Activated CD4-positive, alpha-beta T cell treated with anti-CD3 and anti-CD28 coated beads, Interleukin-10, Interleukin-2, amounts not matched to agents 100 ng/mL and 50 ng/mL, durations not matched to agents 16 hours and 8 hours (primary cell): ENCODE data around the gene DCC.

ENCODE experiments used
- DNase-seq: peaks from one replicate; pipeline ENCODE4 v3.0.0-alpha.2; 2020

The DCC gene

DNA sequence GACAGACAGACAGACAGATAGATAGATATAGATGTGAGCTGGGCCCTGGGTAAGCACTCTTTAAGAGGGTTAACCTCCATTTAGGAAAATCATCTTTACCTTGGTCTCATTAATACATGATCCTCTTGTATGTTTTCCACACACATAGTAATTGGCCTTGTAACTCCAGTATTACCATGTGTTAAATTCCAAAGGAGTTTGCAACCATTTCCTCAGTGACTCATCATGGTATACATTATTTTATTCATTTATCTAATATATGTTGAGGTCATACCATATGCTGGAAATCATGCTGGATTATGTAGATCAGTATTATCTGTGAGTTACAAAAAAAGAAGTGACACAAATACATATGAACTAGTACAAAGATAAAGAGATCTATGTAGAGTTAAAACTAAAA lies 504.3 kb downstream of the DCC start:
- no peak for DNase-seq

DNA sequence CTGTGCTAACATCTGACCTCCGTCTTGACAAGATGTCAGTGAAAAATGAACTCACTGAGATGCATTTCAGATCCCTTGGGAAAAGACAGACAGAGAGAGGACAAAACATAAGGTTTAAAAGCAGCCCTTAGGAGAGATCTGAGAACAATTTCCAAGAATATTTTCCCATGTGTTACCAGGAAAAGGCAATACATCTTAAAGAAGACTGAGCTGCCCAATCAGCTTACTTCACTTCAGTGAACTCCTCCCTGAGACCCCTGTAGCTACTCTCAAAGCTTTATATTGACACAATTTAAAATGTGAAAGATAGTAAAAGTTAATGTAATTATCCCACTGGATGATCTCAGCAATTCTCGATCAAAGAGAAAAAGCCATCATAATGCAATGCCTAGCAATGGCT lies 505.0 kb downstream of the DCC start:
- DNase-seq, result no peak

DNA sequence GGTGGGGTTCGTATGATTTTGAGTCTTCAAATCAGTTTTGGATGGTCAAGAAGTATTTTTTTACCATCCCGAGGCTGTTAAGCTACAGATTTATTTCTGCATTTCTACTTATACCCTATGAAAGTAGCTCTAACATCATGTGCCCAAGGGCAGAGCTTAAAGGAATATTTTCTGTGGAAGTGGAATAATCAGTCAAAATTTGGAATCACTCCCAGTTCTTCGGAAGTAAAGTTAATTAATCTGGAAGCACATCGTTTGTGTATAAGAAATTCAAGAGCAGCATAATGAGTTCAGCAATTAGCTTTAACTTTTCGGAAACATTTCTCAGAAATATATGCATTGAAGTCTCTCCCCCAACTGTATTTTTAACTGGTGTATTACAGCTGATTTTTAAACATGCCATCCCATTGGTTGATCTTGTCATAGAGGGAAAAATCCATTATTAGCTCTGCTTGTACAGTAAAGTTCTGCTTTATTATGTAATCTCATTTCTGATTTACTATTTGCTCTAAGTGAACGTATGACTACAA lies 510.1 kb downstream of the DCC start:
- no peak for DNase-seq

DNA sequence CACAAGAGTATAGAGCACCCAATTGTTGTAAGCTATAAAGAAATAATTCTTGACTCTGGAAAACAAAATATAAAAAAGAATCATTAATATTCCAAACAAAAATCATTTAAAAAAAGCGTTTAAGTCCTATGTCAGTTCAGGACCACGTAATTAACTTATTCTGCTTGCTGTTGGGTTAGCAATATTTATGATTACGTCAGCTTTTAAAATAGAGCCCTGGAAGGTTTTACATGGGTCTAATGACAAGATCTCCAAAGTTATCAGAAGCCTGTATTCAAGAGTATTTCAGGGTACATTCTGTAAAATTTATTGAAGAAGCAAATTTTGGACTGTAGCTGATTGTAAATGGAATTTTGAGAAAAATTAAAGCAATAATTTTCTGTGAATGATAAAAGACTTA lies 521.6 kb downstream of the DCC start:
- no peak for DNase-seq

DNA sequence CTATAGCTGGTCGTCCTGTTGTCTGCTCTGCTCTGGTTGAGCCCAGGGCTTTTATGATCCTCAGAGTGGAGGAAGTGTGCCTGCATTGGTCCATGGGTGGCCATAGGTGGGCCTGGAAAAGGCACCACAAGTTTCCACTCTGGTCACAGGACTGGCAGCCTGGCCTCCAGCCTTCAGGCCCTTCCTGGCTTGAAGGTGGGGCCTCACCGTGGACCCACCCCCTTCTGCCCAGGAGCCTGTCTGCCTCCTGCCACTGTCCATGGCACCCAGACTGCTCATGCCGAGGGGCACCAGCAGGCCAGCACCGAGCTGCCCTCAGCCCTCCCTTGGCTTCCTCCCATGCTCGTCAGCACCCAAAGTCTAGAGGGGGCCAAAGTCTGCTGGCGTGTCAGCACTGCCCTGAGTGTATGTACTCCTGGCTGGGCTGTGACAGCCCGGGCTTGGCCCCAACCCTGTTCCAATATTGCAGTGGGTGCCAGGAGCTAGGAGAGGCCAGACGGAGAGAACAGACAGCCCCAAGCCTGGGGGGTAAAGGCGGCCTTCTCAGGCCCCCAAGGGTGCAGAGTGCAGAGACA lies 529.4 kb downstream of the DCC start:
- DNase-seq, result no peak

DNA sequence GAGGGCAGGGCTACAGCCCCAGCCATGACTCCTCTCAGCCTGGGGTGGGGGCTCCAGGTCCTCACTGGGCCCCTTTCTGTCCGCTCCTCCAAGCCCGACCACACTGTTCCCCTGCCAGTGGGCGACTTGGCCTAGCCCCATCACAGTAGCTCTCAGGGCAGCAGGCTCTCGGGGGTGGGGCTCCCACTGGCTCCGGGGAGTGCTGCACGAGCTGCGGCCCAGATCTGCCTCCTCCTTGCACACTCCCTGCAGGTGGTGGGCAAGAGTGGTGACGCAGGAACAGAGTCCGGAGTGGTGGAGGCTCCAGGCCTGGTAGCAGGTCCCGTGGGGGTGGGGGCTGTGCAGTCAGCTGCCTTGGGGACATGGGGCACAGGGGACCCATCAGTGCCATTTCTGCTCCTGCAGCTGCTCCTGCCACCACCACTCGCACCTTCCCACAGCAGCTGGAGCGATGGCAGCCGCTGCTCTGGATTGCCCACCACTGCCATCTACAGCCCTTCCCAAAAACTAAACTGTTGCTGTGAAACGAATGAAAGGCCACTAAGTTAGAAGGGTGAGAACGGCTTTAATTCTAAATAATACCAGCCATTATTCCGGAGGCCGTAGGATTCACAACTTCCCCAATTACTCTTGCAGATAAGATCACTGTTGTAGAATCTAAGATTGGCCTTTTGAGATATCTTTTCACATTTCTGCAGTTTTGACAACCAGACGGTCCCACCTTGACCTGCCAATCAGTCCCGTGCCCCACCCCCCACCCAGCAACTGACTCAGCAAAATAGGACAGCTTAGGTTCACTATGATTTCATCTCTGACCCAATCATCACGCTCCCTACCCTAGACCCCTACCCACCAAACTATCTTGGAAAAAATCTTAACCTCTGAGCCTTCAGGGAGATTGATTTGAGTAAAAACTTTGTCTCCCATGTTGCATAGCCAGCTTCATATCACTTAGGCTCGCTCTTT lies 530.2 kb downstream of the DCC start:
- no peak for DNase-seq

DNA sequence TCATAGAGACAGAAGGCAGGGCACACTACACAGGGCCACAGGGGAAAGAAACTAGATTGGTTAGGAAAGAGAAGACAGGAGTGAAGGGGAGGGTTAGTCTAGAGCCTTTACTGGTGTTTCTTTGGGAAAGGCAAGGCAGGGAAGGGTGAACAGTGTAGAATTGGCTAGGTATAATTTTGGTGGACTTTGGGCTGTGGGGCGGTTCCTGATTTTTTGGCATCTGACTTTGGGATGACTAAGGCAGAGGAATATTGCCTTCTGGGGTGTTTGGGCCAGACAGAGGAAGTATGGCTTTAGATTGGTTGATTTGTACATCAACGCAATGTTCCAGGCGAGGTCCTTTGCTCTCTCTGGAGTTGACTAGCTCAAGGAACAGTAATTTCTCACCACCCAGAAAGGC lies 534.8 kb downstream of the DCC start:
- DNase-seq, result no peak

DNA sequence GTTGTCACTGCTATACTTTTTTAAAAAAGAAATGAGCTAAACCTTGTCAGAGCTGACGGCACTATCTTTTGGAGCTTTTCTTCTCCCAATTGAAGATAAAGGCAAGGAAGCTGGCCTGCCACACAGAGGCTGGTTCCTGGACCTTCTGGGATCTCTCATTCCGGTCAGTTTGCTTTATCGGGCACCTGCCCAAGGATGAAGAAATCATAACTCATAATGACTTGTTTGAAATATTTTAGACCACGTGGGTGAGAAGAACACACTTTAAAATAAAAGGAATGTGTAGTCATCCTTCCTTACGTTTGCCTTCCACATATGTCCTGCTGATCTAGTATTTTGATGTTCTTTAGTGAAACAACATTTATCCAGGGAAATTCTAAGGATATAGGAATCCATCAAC lies 535.7 kb downstream of the DCC start:
- no peak for DNase-seq

DNA sequence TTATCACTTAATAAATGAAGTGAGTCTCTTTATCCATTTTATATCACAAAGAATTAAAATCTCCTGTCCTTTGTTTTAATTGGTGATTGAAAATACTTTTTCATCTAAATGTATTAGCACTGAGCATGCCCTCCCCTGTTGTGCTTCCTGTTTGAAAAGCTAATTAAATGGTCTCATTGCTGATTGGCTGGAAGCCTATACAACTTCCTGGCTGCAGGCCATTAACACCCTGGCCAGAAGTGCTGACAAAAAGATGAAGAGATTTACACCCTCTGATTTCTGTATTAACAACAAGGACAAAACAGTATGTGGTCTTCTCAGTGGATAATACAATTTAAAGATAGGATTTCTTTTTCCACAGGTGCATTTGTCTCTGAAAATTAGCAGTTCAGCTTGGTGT lies 548.0 kb downstream of the DCC start:
- DNase-seq, result no peak

DNA sequence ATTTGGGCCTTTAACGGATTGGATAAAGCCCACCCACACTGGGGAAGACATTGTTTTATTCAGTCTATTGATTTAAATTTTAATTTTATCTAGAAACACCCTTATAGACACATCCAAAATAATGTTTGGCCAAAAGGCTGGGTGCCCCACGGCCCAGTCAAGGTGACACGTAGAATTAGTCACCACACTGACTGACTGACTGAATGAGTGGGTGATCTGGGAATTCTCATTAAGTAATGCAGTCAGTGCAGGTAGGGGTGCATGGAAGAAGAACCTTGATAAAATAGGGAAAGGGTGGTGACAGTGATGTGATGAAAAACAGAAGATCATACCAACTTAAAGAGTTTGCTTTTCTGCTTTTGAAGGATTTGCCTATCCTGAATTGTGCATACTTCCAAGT lies 554.8 kb downstream of the DCC start:
- DNase-seq, result no peak

DNA sequence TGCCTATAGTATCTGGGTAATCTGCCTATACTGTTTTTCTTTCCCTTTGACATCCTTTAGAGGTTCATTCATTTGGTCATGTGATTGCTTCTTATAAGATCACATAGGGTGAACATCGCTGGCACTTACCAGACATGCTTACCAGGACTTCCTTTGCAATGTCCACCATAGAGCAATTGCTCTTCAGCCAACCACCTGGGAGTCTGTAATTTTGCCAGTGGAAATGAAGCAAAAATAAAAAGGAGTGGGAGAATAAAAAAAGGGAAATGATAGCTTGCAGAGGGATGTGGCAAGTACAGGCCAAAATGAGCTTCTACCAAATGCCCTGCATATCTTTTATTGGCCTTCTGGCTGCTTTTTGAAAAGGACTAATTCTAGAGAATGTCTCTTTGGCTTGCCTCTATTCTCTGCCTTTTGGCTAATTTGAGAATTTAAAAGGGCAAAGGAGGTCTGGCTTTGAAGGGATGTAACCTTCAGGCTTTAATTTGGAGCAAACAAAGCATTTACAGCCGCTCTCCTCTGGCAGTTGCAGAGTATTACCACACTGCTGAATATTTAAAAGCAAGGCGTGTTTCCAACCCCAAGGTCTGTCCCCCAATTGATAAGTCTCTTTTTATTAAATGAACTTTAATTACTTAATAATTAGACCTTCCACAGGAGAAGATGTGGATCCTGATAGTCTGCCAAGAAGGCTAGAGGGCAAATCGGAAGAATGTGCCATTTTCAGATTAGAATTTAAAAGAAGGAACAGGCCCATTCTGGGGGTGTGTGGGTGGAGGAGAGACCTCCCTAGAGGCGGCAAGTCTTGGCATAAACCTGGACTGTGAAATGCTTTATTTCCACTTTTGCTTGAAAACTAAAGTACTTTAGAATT lies 557.9 kb downstream of the DCC start:
- no peak for DNase-seq

DNA sequence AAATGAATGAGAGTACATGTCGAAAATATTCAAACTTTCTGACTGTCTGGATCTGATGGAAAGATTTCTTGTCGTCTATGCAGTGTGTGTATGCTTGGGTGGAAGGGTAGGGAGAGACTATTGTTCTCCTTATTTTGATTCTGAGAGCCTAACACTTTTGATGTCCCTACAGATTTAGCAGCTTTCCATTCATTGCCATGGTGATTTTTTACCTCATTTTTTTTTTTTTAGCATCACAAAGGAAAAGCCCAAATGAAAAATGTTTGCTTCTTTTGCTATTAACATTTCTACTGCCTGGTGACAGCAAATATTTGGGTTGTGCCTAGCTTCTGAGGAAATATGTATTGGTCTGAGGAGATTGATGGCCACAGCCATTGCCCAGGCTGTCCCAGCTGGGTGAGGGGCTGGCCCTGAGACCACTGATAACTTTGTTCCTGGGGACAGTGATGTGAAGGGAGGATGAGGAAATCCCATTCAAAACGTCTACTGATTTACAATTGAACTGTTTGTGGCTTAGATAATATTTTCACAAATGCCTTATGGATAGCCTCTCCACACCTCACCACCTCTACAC lies 558.6 kb downstream of the DCC start:
- no peak for DNase-seq

DNA sequence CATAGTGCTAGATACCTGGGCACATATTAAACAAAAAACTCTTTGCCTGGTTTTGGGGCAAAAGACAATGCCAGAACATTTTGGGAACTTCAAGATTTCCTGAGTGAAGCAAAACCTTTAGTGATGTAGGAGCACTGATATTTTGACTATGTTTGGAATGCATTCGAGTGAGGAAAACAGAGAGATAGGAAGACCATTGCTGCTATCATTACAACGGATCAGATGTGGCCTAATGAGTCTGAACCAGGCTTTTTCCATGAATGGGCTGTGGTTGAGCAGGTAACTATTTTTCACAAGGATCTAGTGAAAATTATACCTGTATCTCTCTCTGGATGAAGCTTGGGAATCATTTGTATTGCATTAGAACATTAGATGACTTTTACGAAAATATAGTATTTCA lies 562.2 kb downstream of the DCC start:
- no peak for DNase-seq

DNA sequence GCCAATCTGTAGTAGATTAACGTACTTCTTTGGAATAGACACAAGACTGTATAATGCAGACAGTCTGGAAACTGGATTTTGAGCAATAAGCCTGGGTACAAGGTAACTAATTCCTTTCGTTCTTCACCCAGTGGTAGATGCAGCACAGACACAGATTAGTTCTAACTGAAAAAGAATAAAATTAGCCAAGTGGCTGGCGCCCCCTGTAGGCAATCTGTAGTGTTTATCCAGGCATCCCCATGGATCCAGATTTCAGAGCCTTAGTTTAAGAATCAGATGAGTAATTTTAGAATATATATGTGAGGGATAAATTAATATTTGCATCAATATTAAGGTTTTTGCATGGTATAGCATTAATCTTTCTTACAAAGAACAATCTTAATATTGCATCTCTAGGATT lies 563.9 kb downstream of the DCC start:
- peak; percentile 21 for DNase-seq

DNA sequence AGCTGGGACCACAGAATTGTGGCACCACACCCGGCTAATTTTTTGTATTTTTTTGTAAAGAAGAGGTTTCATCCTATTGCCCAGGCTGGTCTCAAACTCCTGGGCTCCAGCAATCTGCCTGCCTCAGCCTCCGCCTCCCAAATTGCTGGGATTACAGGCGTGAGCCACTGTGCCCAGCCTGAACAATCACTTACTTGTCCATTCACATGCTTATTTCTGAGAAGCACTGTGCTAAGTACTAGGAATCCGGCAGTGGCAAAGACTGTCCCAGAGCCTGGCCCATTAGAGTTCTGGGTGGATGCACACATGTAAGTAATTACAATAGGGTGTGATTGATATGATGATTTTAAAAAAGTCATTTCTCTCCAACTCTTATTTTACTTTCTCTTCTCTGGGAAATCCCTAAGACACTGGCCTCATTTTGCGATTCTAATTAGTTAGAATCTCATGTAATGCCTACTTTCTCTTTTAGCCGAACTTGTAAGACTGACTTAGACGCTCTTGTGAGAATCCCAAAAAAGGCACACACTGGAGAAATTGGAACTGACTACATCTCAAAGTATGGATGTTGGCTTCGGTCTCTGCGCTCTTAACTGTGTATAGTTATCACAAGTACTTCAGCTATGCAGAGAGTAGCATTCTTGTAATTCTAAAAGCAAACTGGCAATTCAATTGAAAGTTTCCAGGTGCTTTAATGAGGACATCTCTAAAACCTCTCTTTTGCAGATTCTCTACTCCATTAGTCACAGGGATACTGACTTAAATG lies 567.7 kb downstream of the DCC start:
- no peak for DNase-seq

DNA sequence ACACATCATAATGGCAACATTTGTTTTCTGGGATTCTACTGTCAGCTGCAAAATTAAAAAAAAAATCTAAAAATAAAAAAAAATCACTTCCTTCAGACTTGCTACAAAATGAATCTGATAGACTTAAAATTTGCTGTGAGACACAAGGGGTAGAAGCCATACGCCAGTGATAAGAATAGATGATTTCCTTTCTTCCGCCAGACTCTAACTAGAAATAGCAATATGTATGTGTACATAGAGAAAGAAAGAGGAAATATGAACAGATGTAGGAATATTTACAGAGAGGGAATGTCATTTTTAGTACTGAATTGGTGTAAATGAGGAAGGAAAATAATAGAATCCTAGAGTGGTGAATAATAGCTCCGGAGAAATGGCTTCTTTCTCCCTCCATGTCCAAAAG lies 574.2 kb downstream of the DCC start:
- no peak for DNase-seq

DNA sequence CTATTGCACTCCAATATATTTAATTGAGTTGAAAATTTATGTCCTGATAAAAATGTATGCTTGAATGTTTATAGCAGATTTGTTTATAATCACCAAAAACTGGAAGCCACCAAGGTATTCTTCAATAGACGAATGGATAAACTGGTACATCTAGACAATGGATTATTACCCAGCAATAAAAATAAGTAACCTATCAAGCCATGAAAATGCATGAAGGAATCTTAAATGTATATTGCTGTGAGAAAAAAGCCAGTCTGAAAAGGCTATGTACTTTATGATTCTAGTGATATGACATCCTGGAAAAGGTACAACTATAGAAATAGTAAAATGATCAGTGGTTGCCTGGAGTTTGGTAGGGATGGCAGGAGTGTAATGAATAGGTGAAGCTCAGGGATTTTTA lies 580.7 kb downstream of the DCC start:
- DNase-seq, result no peak

DNA sequence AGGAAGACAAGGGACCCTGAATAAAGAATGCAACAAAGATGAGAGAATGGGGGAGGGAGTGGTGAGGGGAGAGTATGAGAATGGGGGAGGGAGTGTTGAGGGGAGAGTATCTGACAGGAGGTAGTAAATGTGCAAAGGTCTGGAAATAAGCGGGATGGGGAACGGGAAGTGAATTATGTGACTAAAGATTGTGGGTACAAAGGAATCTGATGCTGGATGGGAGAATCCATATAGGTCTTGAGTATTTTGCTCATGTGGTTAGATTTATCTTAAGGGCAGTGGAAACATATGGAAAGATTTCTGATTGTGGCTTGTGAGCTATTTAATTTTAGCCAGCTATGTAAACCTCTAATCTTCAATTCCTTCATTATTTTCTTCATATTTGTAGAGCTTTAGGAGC lies 593.4 kb downstream of the DCC start:
- DNase-seq, result no peak

DNA sequence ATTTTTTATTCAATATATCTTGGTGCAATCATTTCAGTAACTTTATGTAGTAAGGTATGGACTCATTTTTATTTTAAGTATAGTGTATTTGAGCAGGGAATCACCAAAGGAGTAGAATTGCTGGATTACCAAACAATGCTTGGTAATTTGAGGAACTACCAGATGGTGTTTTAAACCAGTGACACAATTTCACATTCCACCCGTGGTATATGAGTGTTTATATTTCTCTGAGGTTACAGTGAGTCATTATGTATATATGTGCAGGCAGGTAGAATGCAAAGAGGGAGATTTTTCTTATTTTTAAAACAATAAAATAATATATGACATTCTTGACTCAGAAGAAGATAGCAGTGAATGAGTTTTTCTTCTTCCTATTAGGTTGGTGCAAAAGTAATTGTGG lies 596.9 kb downstream of the DCC start:
- DNase-seq, result no peak

DNA sequence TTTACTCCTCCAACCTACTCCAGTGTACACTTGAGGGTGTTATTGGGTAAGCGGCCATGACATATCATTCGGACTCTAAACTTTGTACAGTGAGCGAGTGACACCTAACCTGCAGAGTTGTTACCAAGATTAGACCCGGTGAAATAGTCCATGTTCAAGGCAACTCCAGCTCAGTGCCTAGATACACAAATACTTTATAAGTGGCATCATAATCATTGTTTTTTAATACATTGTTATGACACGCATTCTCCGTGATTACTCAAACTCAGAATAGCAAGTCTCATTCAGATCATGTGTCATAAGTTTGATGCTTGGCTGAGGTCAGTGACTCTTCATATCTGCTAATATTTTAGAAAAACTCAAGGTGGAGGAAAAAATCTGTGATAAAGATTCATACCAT lies 597.8 kb downstream of the DCC start:
- no peak for DNase-seq

DNA sequence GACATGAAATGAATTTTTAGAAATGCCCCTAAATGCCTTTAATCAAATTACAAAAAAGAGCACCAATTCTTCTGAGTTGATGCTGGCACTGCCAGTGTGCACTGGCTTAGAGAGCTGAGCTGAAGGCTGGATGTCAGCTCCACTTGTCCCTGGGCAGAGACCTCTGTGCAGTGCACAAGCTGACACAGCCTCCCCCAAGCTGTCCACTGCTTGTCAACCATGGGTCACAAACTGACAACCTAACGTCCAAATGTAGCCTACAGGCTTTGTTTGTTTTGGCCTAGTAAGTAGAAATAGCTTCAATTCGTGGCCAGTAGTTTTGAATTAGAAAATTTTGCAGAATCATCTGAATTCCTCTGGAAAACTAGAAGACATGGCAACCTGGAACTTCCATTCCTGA lies 605.6 kb downstream of the DCC start:
- no peak for DNase-seq

DNA sequence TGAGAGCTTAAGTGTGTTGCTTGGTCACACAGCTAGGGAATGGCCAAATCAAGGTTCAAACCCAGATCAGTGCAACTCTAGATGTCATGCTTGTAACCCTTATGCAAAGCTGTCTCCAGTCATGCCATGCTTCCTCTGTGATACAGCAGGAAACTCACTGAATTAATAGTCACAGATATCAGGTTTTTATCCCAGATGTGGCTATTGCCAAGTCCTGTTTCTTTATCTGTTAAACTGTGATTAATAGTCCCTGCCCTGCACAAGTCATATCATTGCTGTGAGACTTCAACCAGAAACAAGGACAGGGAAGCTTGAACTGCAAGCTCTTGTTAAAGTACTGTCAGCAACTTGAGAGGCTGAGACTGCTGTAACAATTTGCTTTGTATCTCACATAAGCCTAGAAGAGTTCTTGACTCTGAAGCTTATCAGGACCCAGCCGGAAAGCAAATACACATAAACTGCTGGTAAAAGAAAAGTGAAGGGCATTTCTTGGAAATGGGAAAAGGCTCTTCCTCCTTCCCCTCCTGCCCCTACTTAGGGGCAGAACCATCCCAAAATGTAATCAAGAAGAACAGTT lies 609.0 kb downstream of the DCC start:
- no peak for DNase-seq
